Measurements from ENCODE around the gene LIPE. TPM values are rescaled to one million over a fixed set of nuclear protein-coding genes. Genes with fewer than 3 reads are reported as not detected.
A peak's percentile ranks its signal among the peaks of the same experiment; 100 is the strongest.

Gene LIPE
- polyA plus RNA-seq, 1 donor from 2014 or later = 19.1 TPM

DNA sequence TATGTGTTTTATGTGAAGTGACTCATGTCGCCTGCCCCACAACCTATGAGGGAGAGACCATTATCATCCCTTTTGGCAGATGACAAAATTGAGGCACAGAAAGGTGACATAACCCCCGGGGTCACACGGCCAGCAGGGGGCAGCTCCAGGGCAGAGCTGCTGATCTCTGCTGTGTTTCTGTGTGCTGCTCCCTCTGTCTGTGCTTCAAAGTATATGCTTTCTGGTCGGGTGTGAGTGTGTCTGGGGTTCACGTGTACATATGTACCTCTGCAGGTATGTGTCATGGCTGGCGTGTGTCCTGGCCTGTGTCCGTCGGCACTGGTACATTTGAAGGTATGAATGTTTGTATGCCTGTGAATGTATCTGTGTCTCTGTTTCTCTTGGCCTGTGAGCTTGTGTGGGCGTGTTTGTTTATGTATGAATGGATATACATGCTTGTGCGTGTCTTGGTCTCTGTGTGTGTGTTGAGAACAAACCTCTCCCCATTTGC lies 7.1 kb downstream of the LIPE start:
- Histone ChIP-seq H4K20me1 (ENCODE audit: insufficient read depth) (no peaks in the 10 kb centered on the region), H3K27ac (ENCODE audit: low read length) (no peak overlapping the region), H3K9ac (ENCODE audit: low read length) (no peak overlapping the region), H3K27me3 (ENCODE audit: insufficient read depth, low read depth, low read length) (no peaks in the 10 kb centered on the region), H3K9me3 (ENCODE audit: low read length) (no peaks in the 10 kb centered on the region), H3K4me3 (ENCODE audit: low read length) (no peak overlapping the region), H3K79me2 (replicated peaks; ENCODE audit: insufficient read depth, low read length) (no peaks in the 10 kb centered on the region), H3K4me2 (ENCODE audit: low read length) (no peak overlapping the region), H3F3A (ENCODE audit: insufficient read depth, low read length, poor library complexity, severe bottlenecking) (no peaks in the 10 kb centered on the region), H2AFZ (ENCODE audit: low read depth, low read length) (no peak overlapping the region), H3K9me2 (ENCODE audit: insufficient read depth, low read length) (no peaks in the 10 kb centered on the region), H3K36me3 (ENCODE audit: insufficient read depth, low read length) (no peaks in the 10 kb centered on the region)
- TF ChIP-seq TAF1 (IDR thresholded peaks at IDR 0.05; ENCODE audit: low read depth) = no peak
- peak; percentile 38 for TF ChIP-seq CTCF (IDR thresholded peaks at IDR 0.05; ENCODE audit: poor library complexity, severe bottlenecking)

- no peaks in the 10 kb centered on the region for H3K9me2 ChIP-seq (ENCODE audit: insufficient read depth, low read length)
- no peak overlapping the region for H3K4me2 ChIP-seq (ENCODE audit: low read length)
- H3K27me3 ChIP-seq (ENCODE audit: insufficient read depth, low read depth, low read length) = no peaks in the 10 kb centered on the region
- no peak overlapping the region for H2AFZ ChIP-seq (ENCODE audit: low read depth, low read length)
- no peaks in the 10 kb centered on the region for H3F3A ChIP-seq (ENCODE audit: insufficient read depth, low read length, poor library complexity, severe bottlenecking)
- H3K4me3 ChIP-seq (ENCODE audit: low read length) = no peak overlapping the region
- no peaks in the 10 kb centered on the region for H3K79me2 ChIP-seq (replicated peaks; ENCODE audit: insufficient read depth, low read length)
- TF ChIP-seq RAD21 (conservative IDR thresholded peaks at IDR 0.05) (no peak), TAF1 (IDR thresholded peaks at IDR 0.05; ENCODE audit: low read depth) (no peak), EP300 (conservative IDR thresholded peaks at IDR 0.05; ENCODE audit: poor library complexity, severe bottlenecking) (no peak), POLR2AphosphoS5 (IDR thresholded peaks at IDR 0.05) (no peak), MXI1 (conservative IDR thresholded peaks at IDR 0.05; ENCODE audit: poor library complexity, severe bottlenecking) (no peak), CTCF (IDR thresholded peaks at IDR 0.05; ENCODE audit: poor library complexity, severe bottlenecking) (no peak)
- no peaks in the 10 kb centered on the region for H3K36me3 ChIP-seq (ENCODE audit: insufficient read depth, low read length)
- no peak overlapping the region for H3K27ac ChIP-seq (ENCODE audit: low read length)
- H4K20me1 ChIP-seq (ENCODE audit: insufficient read depth) = no peaks in the 10 kb centered on the region
- no peak overlapping the region for H3K9ac ChIP-seq (ENCODE audit: low read length)
- H3K9me3 ChIP-seq (ENCODE audit: low read length) = no peaks in the 10 kb centered on the region
Observed at GRCh38 chr19:42419309-42419708, 7.9 kb downstream of the LIPE start.

DNA sequence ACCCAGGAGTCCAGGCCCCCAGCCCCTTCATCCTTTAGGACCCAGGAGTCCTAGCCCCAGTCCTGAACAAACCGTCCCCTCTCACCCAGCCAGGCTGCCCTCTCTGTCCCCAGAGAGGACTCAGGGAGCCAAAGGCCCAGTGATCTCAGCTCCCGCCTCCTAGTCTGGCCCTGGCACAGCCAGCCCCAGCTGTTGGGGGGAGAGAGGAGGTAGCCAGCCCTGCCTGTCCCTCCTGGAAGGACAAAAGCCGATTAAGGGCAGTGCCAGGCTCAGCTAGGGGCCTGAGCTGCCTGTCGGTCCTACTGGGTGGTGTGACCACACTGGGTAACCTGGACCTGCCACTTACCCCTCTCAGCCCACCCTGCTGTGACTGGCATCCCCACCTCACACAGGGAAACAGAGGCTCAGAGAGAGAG lies 14.5 kb downstream of the LIPE start:
- no peaks in the 10 kb centered on the region for H4K20me1 ChIP-seq (ENCODE audit: insufficient read depth)
- H3F3A ChIP-seq (ENCODE audit: insufficient read depth, low read length, poor library complexity, severe bottlenecking) = no peaks in the 10 kb centered on the region
- no peak overlapping the region for H3K27ac ChIP-seq (ENCODE audit: low read length)
- no peak overlapping the region for H2AFZ ChIP-seq (ENCODE audit: low read depth, low read length)
- no peak overlapping the region for H3K4me3 ChIP-seq (ENCODE audit: low read length)
- no peak overlapping the region for H3K9ac ChIP-seq (ENCODE audit: low read length)
- H3K9me3 ChIP-seq (ENCODE audit: low read length) = no peaks in the 10 kb centered on the region
- H3K79me2 ChIP-seq (replicated peaks; ENCODE audit: insufficient read depth, low read length) = no peaks in the 10 kb centered on the region
- no peak overlapping the region for H3K4me2 ChIP-seq (ENCODE audit: low read length)
- no peaks in the 10 kb centered on the region for H3K9me2 ChIP-seq (ENCODE audit: insufficient read depth, low read length)
- H3K27me3 ChIP-seq (ENCODE audit: insufficient read depth, low read depth, low read length) = no peaks in the 10 kb centered on the region
- TF ChIP-seq SMC3 (conservative IDR thresholded peaks at IDR 0.05; ENCODE audit: poor library complexity) (no peak), TAF1 (IDR thresholded peaks at IDR 0.05; ENCODE audit: low read depth) (no peak), RAD21 (conservative IDR thresholded peaks at IDR 0.05) (no peak), EP300 (conservative IDR thresholded peaks at IDR 0.05; ENCODE audit: poor library complexity, severe bottlenecking) (no peak), MXI1 (conservative IDR thresholded peaks at IDR 0.05; ENCODE audit: poor library complexity, severe bottlenecking) (no peak), POLR2AphosphoS5 (IDR thresholded peaks at IDR 0.05) (no peak), CTCF (IDR thresholded peaks at IDR 0.05; ENCODE audit: poor library complexity, severe bottlenecking) (no peak), EZH2 (IDR thresholded peaks at IDR 0.05; ENCODE audit: borderline replicate concordance, insufficient read depth, low read length, poor library complexity, severe bottlenecking) (no peak)
- TF ChIP-seq, protein P1, sequence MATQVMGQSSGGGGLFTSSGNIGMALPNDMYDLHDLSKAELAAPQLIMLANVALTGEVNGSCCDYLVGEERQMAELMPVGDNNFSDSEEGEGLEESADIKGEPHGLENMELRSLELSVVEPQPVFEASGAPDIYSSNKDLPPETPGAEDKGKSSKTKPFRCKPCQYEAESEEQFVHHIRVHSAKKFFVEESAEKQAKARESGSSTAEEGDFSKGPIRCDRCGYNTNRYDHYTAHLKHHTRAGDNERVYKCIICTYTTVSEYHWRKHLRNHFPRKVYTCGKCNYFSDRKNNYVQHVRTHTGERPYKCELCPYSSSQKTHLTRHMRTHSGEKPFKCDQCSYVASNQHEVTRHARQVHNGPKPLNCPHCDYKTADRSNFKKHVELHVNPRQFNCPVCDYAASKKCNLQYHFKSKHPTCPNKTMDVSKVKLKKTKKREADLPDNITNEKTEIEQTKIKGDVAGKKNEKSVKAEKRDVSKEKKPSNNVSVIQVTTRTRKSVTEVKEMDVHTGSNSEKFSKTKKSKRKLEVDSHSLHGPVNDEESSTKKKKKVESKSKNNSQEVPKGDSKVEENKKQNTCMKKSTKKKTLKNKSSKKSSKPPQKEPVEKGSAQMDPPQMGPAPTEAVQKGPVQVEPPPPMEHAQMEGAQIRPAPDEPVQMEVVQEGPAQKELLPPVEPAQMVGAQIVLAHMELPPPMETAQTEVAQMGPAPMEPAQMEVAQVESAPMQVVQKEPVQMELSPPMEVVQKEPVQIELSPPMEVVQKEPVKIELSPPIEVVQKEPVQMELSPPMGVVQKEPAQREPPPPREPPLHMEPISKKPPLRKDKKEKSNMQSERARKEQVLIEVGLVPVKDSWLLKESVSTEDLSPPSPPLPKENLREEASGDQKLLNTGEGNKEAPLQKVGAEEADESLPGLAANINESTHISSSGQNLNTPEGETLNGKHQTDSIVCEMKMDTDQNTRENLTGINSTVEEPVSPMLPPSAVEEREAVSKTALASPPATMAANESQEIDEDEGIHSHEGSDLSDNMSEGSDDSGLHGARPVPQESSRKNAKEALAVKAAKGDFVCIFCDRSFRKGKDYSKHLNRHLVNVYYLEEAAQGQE (IDR thresholded peaks at IDR 0.05; ENCODE audit: borderline replicate concordance) = no peak
- H3K36me3 ChIP-seq (ENCODE audit: insufficient read depth, low read length) = no peaks in the 10 kb centered on the region

Data from neural cell (in vitro differentiated cells).